Peyer's patch (tissue), 4 donors: ENCODE results near the gene NANS.

Experiments
- POLR2A ChIP-seq, 2 donors: fragments of 450-650 bp; IDR thresholded peaks; one replicate each; pipeline ENCODE4 v1.5.1; 2017; ENCODE audit warnings: antibody characterized with exemption in 2 of 2, mild to moderate bottlenecking in 2 of 2, moderate library complexity in 2 of 2
- TF ChIP-seq, protein P1 (sequence below), 6 experiments: fragments of 450-650 bp in 4 of 6; fragments of 200-600 bp in 2 of 6; sonication (generic) in 1 of 6; IDR thresholded peaks; one replicate each; pipeline ENCODE4 v1.5.1; 2017 to 2019; ENCODE audit warnings: antibody characterized with exemption in 6 of 6, mild to moderate bottlenecking in 3 of 6, moderate library complexity in 1 of 6

DNA sequence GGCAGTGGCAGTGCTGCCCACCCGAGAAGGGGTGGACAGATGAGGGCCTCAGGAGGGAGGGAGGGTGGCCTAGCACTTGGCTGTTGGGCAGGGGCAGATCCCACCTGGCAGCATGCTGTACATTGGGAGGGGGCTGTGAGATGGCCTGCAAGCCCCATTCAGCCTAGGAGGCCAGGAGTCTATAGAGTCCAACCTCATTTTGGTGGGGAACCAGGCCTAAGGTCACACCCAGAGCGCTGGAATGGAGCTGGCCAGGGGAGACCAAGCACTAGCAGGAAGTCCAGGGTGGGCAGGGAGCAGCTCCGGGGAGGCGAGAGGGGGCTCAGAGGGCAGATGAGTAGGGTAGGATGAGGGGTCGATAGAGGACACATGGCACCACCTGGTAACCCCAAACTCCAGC is 39.6 kb downstream of the NANS start:
- TF ChIP-seq, protein P1, sequence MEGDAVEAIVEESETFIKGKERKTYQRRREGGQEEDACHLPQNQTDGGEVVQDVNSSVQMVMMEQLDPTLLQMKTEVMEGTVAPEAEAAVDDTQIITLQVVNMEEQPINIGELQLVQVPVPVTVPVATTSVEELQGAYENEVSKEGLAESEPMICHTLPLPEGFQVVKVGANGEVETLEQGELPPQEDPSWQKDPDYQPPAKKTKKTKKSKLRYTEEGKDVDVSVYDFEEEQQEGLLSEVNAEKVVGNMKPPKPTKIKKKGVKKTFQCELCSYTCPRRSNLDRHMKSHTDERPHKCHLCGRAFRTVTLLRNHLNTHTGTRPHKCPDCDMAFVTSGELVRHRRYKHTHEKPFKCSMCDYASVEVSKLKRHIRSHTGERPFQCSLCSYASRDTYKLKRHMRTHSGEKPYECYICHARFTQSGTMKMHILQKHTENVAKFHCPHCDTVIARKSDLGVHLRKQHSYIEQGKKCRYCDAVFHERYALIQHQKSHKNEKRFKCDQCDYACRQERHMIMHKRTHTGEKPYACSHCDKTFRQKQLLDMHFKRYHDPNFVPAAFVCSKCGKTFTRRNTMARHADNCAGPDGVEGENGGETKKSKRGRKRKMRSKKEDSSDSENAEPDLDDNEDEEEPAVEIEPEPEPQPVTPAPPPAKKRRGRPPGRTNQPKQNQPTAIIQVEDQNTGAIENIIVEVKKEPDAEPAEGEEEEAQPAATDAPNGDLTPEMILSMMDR (IDR thresholded peaks at IDR 0.05) = no peak
- no peak for TF ChIP-seq POLR2A (IDR thresholded peaks at IDR 0.05)
